IMR-90 (cell line): ENCODE data around the gene FOXP1. TPM values are rescaled to one million over a fixed set of nuclear protein-coding genes. Genes with fewer than 3 reads are reported as not detected.

Experiments
- ATAC-seq: fragments of 200-7000 bp; cut with Tn5 transposase; 2 replicates; pipeline ENCODE4 v1.9.1; 2020; ENCODE audit warnings: low read depth, mild to moderate bottlenecking, moderate library complexity
- BruUV-seq: library from RNA; stranded (reverse); fragments of 400-500 nt; replicated peaks from 2 replicates; lab custom pipeline; 2021; lab: Mats Ljungman, UMichigan
- CTCF ChIA-PET: fragments of 300-600 bp; formaldehyde crosslinking; extraction: SDS; loops from one replicate; lab custom pipeline; 2021; ENCODE audit warnings: antibody characterized with exemption; lab: Yijun Ruan, JAX
- POLR2A ChIA-PET: fragments of 300-600 bp; sonication (Branson Sonifier 250); formaldehyde crosslinking; loops from one replicate; lab custom pipeline; 2022; ENCODE audit warnings: antibody characterized with exemption; ENCODE audit not compliant: unreplicated experiment; lab: Charles Lee
- DNase-seq: peaks from one replicate; pipeline ENCODE4 v3.0.0; 2013
- H2AFZ ChIP-seq: replicated peaks from 2 replicates; pipeline ENCODE3; 2013; ENCODE audit warnings: low read length, mild to moderate bottlenecking; ENCODE audit not compliant: poor library complexity
- H2AK5ac ChIP-seq: 2 replicates; pipeline ENCODE4 v1.6.1; 2013; ENCODE audit warnings: low read depth, low read length, inconsistent platforms
- H2AK9ac ChIP-seq: replicated peaks from 2 replicates; pipeline ENCODE3; 2013; ENCODE audit warnings: mild to moderate bottlenecking, low read depth, low read length, moderate library complexity; ENCODE audit not compliant: poor library complexity
- H2BK120ac ChIP-seq: 2 replicates; pipeline ENCODE4 v1.6.1; 2013; ENCODE audit warnings: low read depth, low read length, inconsistent platforms
- H2BK15ac ChIP-seq: 3 replicates; pipeline ENCODE4 v1.6.1; 2013; ENCODE audit warnings: low read depth, low read length, inconsistent platforms
- H2BK20ac ChIP-seq: 2 replicates; pipeline ENCODE4 v1.6.1; 2013; ENCODE audit warnings: low read depth, mild to moderate bottlenecking, inconsistent platforms, low read length, moderate library complexity
- H2BK5ac ChIP-seq: 2 replicates; pipeline ENCODE4 v1.6.1; 2013; ENCODE audit warnings: mild to moderate bottlenecking, low read depth, low read length, inconsistent platforms; ENCODE audit not compliant: poor library complexity, severe bottlenecking
- H3K14ac ChIP-seq: replicated peaks from 2 replicates; pipeline ENCODE4 v1.6.1; 2013; ENCODE audit warnings: low read depth, low read length, inconsistent platforms
- H3K18ac ChIP-seq: 2 replicates; pipeline ENCODE4 v1.6.1; 2013; ENCODE audit warnings: low read depth, low read length, control low read depth
- H3K23ac ChIP-seq: 2 replicates; pipeline ENCODE4 v1.6.1; 2013; ENCODE audit warnings: low read depth, low read length, inconsistent platforms
- H3K27ac ChIP-seq: 2 replicates; pipeline ENCODE4 v1.5.1; 2013; ENCODE audit warnings: mild to moderate bottlenecking, control low read depth, low read length; ENCODE audit not compliant: insufficient read depth
- H3K27me3 ChIP-seq: 2 replicates; pipeline ENCODE4 v1.6.1; 2013; ENCODE audit warnings: low read length; ENCODE audit not compliant: control insufficient read depth, insufficient read depth
- H3K36me3 ChIP-seq: 2 replicates; pipeline ENCODE4 v1.6.1; 2013; ENCODE audit warnings: low read length, mixed read lengths; ENCODE audit not compliant: control insufficient read depth, insufficient read depth
- H3K4ac ChIP-seq: 2 replicates; pipeline ENCODE4 v1.6.1; 2013; ENCODE audit warnings: low read depth, low read length, inconsistent platforms
- H3K4me1 ChIP-seq: 2 replicates; pipeline ENCODE4 v1.6.1; 2013; ENCODE audit warnings: low read length, mixed read lengths; ENCODE audit not compliant: control insufficient read depth, insufficient read depth
- H3K4me2 ChIP-seq: 2 replicates; pipeline ENCODE4 v1.6.1; 2013; ENCODE audit warnings: low read depth, mild to moderate bottlenecking, control low read depth, low read length, moderate library complexity
- H3K4me3 ChIP-seq: 2 replicates; pipeline ENCODE4 v1.5.1; 2013; ENCODE audit warnings: low read depth, mild to moderate bottlenecking, control low read depth, low read length, moderate library complexity; ENCODE audit not compliant: insufficient read depth
- H3K56ac ChIP-seq: 2 replicates; pipeline ENCODE4 v1.6.1; 2013; ENCODE audit warnings: low read length, inconsistent platforms; ENCODE audit not compliant: insufficient read depth; ENCODE audit errors: extremely low read depth
- H3K79me1 ChIP-seq, 2 experiments: 2 replicates each; pipeline ENCODE4 v1.6.1; 2013; ENCODE audit warnings: low read length in 2 of 2, inconsistent platforms in 1 of 2, low read depth in 1 of 2
- H3K9ac ChIP-seq: 2 replicates; pipeline ENCODE4 v1.6.1; 2013; ENCODE audit warnings: low read depth, low read length, control low read depth
- H3K9me1 ChIP-seq: 2 replicates; pipeline ENCODE4 v1.6.1; 2013; ENCODE audit warnings: low read length, inconsistent platforms; ENCODE audit not compliant: insufficient read depth
- H3K9me3 ChIP-seq: 2 replicates; pipeline ENCODE4 v1.6.1; 2013; ENCODE audit warnings: low read length; ENCODE audit not compliant: control insufficient read depth, insufficient read depth
- H4K20me1 ChIP-seq: 2 replicates; pipeline ENCODE4 v1.6.1; 2013; ENCODE audit warnings: low read length, inconsistent platforms; ENCODE audit not compliant: insufficient read depth
- H4K5ac ChIP-seq: 2 replicates; pipeline ENCODE4 v1.6.1; 2013; ENCODE audit warnings: mild to moderate bottlenecking, low read depth, low read length, control low read depth
- H4K8ac ChIP-seq, 2 experiments: 2 replicates each; pipeline ENCODE4 v1.6.1; 2013; ENCODE audit warnings: low read depth in 2 of 2, low read length in 2 of 2, control low read depth in 1 of 2, inconsistent platforms in 1 of 2
- H4K91ac ChIP-seq: 2 replicates; pipeline ENCODE4 v1.6.1; 2013; ENCODE audit warnings: low read depth, low read length, inconsistent platforms; ENCODE audit not compliant: insufficient read depth
- CEBPB ChIP-seq: IDR thresholded peaks from 2 replicates; pipeline ENCODE4 v1.6.1; 2012; ENCODE audit warnings: low read depth, low read length, improper control_type of control experiment
- MAFK ChIP-seq: IDR thresholded peaks from 2 replicates; pipeline ENCODE4 v1.6.1; 2012; ENCODE audit warnings: low read depth, low read length, improper control_type of control experiment
- MXI1 ChIP-seq: IDR thresholded peaks from 2 replicates; pipeline ENCODE4 v1.6.1; 2012; ENCODE audit warnings: low read depth, mild to moderate bottlenecking, low read length, moderate library complexity, borderline replicate concordance
- POLR2A ChIP-seq: IDR thresholded peaks from 2 replicates; pipeline ENCODE4 v1.6.1; 2012; ENCODE audit warnings: mild to moderate bottlenecking, low read depth, low read length
- RFX5 ChIP-seq: IDR thresholded peaks from 2 replicates; pipeline ENCODE4 v1.8.0; 2012; ENCODE audit warnings: low read depth, mild to moderate bottlenecking, low read length, moderate library complexity
- SMC3 ChIP-seq: fragments of 150-350 bp; IDR thresholded peaks from 2 replicates; pipeline ENCODE4 v1.6.1; 2016; ENCODE audit warnings: low read depth, mild to moderate bottlenecking, antibody characterized with exemption, low read length, moderate library complexity
- WGBS, 2 experiments: methylation state at CpG; one replicate each; pipeline versions ENCODE4 v1.1.5 to v1.1.7; 2013; ENCODE audit warnings: missing lambda C conversion rate in 2 of 2; ENCODE audit not compliant: insufficient read length in 1 of 2; ENCODE audit errors: extremely low coverage in 2 of 2; 5-methylcytosine and 5-hydroxymethylcytosine counted together
- dilution Hi-C: fragments of 300-500 bp; cut with HindIII; formaldehyde crosslinking; loops from one replicate; pipeline ENCODE4 v1.14.3; 2018; ENCODE audit warnings: low sequenced_read_pairs; ENCODE audit not compliant: unreplicated experiment
- in situ Hi-C: fragments of 300-500 bp; cut with MboI; formaldehyde crosslinking; loops from 3 replicates; pipeline ENCODE4 v1.14.3; 2019; ENCODE audit warnings: low sequenced_read_pairs, inconsistent platforms, mixed read lengths
- intact Hi-C: fragments of 100-400 bp; cut with micrococcal nuclease; formaldehyde crosslinking; loops from 2 replicates; pipeline ENCODE4 v1.10.0; 2022
- polyA plus RNA-seq, 3 experiments: library from polyadenylated mRNA; depleted of rRNA; stranded (reverse); fragments of >200 nt; gene quantifications; 2 replicates each; pipeline ENCODE4 v1.2.3, GENCODE V29; 2012; ENCODE audit warnings: low replicate concordance in 1 of 3
- total RNA-seq: library from RNA; depleted of rRNA; stranded (reverse); fragments of >200 nt; gene quantifications from 2 replicates; pipeline ENCODE4 v1.2.3, GENCODE V29; 2012

Gene FOXP1
- total and polyA plus RNA-seq, 2 of the 4 experiments (the other 2 are of a cell fraction) = 37.0 to 132 TPM

DNA sequence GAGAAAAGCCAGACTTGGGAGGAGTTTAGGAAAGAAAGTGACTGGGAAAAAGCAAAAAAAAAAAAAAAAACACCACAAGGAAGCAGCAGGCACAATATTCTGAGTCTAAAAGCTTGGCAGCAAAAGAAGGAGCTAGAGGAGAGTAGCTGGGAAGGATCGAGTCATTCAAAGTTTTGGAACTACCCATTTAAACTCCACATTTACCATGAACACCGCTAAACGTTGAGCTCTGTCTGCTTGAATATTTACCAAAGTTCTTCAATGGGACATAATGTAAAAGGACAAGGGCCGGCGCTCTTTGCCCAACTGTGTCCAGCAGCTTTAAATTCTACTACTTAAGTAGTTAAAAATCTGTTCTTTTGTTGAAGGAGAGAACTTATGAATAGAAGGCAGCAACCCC, 481.9 kb downstream of the FOXP1 start:
- no TSS peak for BruUV-seq
- peak overlapping the region; percentile 71 to 88 for H4K8ac ChIP-seq
- peak overlapping the region; percentile 37; the same call in 2 of the 3 replicates for H2BK15ac ChIP-seq
- H3K9me3 ChIP-seq = no peaks in the 10 kb centered on the region
- peak overlapping the region; percentile 92 for H4K91ac ChIP-seq
- H3K9me1 ChIP-seq = peaks cover 10% of the 10 kb centered on the region
- H4K5ac ChIP-seq = peak overlapping the region; percentile 96
- in situ Hi-C loops = no loop called here
- peak overlapping the region; percentile 95 for H2BK5ac ChIP-seq
- dilution Hi-C loops = no loop called here
- peaks cover 37 to 75% of the 10 kb centered on the region in 2 experiments for H3K79me1 ChIP-seq
- no CpG with 5 or more reads among the region's 5 CpGs for WGBS, 2 experiments
- H3K4ac ChIP-seq = peak overlapping the region; percentile 91
- H3K4me1 ChIP-seq = peaks cover 32% of the 10 kb centered on the region
- H3K18ac ChIP-seq = peak overlapping the region; percentile 97
- H2BK120ac ChIP-seq = peak overlapping the region; percentile 95
- H3K27ac ChIP-seq = peak overlapping the region; percentile 99
- peak overlapping the region; percentile 92 for H3K14ac ChIP-seq
- ChIA-PET POLR2A (interaction anchor here (0.6 kb wide), 1 partner anchor 150 kb away, joined by 5 read pairs; no protein-coding TSS in a partner anchor), CTCF (interaction anchor here (0.7 kb wide), 1 partner anchor 42 kb away, joined by 3 read pairs; no protein-coding TSS in a partner anchor)
- H3K4me3 ChIP-seq = no peak overlapping the region
- H2AFZ ChIP-seq = no peak overlapping the region
- H3K4me2 ChIP-seq = peak overlapping the region; percentile 69; the same call in 1 of the 2 replicates
- no peaks in the 10 kb centered on the region for H4K20me1 ChIP-seq
- intact Hi-C loops = loop anchor here (1.0 to 10.0 kb wide), 3 partner anchors 37 to 583 kb away; no protein-coding TSS in a partner anchor
- ATAC-seq (peak; percentile 3), DNase-seq (peak; percentile 47)
- peak overlapping the region; percentile 76 for H3K56ac ChIP-seq
- H2BK20ac ChIP-seq = peak overlapping the region; percentile 91
- TF ChIP-seq CEBPB (no peak), MAFK (no peak), MXI1 (no peak), SMC3 (no peak), RFX5 (no peak), POLR2A (0 out of 2 replicates have a peak, but pooled peaks have one; percentile 32)
- no peaks in the 10 kb centered on the region; the same call in 1 of the 2 replicates for H3K36me3 ChIP-seq
- no peak overlapping the region for H2AK9ac ChIP-seq
- peak overlapping the region; percentile 71 for H3K23ac ChIP-seq
- no peaks in the 10 kb centered on the region for H3K27me3 ChIP-seq
- H2AK5ac ChIP-seq = peak overlapping the region; percentile 16
- peak overlapping the region; percentile 65 for H3K9ac ChIP-seq
